Ishikawa (cell line): ENCODE data around the gene FAM171A1.

ENCODE experiments used
- CEBPB ChIP-seq: IDR thresholded peaks from 2 replicates; pipeline ENCODE4 v1.6.1; 2012
- CREB1 ChIP-seq: IDR thresholded peaks from 2 replicates; pipeline ENCODE4 v1.6.1; 2012; ENCODE audit warnings: low read depth
- EGR1 ChIP-seq: IDR thresholded peaks from 2 replicates; pipeline ENCODE4 v1.6.1; 2012
- EP300 ChIP-seq: IDR thresholded peaks from 2 replicates; pipeline ENCODE4 v1.6.1; 2012; ENCODE audit warnings: borderline replicate concordance
- FOXM1 ChIP-seq: IDR thresholded peaks from 2 replicates; pipeline ENCODE4 v1.6.1; 2012; ENCODE audit warnings: low read depth, borderline replicate concordance
- MAX ChIP-seq: IDR thresholded peaks from 2 replicates; pipeline ENCODE4 v1.6.1; 2012
- NFIC ChIP-seq: IDR thresholded peaks from 2 replicates; pipeline ENCODE4 v1.6.1; 2012
- RAD21 ChIP-seq: IDR thresholded peaks from 2 replicates; pipeline ENCODE4 v1.6.1; 2012; ENCODE audit warnings: low read depth
- TAF1 ChIP-seq: IDR thresholded peaks from 2 replicates; pipeline ENCODE4 v1.6.1; 2012; ENCODE audit warnings: low read depth, mild to moderate bottlenecking
- TCF12 ChIP-seq: IDR thresholded peaks from 2 replicates; pipeline ENCODE4 v1.6.1; 2012; ENCODE audit warnings: low read depth
- TEAD4 ChIP-seq: IDR thresholded peaks from 2 replicates; pipeline ENCODE4 v1.6.1; 2012
- USF1 ChIP-seq: IDR thresholded peaks from 2 replicates; pipeline ENCODE4 v1.6.1; 2012
- YY1 ChIP-seq: IDR thresholded peaks from 2 replicates; pipeline ENCODE4 v1.6.1; 2012; ENCODE audit warnings: low read depth
- ZBTB7A ChIP-seq: IDR thresholded peaks from 2 replicates; pipeline ENCODE4 v1.6.1; 2012; ENCODE audit warnings: low read depth
- TF ChIP-seq, protein P1 (sequence below): IDR thresholded peaks from 2 replicates; pipeline ENCODE4 v1.6.1; 2012; ENCODE audit warnings: low read depth, mild to moderate bottlenecking

The FAM171A1 gene

DNA sequence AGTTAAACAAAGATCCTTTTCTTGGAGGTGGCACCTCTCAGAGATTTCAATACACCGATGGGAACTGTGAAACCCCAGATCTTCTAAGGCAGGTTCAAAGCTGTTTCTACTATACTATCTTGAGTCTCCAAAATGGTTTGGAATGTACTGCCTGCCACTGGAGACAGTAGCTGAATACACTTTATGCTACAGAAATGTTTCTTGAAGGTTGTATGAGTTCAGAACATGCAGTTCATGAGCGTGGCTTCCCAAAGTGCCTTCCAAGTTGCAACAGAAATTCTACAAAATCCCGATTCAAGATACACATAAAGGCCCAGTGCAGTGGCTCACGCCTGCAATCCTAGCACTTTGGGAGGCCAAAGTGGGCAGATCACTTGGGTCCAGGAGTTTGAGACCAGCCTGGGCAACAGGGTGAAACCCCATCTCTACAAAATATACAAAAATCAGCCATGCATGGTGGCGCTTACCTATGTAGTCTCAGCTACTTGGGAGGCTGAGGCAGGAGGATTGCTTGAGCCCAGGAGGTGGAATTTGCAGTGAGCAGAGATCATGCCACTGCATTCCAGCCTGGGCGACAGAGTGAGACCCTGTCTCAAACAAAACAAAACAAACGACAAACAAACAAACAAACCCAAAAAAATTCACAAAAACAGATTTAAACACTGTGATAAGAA, 36.3 kb downstream of the FAM171A1 start:
- TF ChIP-seq RAD21 (no peak), CEBPB (no peak), FOXM1 (no peak), TCF12 (no peak), CREB1 (no peak), TEAD4 (no peak), USF1 (no peak), EGR1 (no peak), ZBTB7A (no peak), TAF1 (no peak)
- TF ChIP-seq, protein P1, sequence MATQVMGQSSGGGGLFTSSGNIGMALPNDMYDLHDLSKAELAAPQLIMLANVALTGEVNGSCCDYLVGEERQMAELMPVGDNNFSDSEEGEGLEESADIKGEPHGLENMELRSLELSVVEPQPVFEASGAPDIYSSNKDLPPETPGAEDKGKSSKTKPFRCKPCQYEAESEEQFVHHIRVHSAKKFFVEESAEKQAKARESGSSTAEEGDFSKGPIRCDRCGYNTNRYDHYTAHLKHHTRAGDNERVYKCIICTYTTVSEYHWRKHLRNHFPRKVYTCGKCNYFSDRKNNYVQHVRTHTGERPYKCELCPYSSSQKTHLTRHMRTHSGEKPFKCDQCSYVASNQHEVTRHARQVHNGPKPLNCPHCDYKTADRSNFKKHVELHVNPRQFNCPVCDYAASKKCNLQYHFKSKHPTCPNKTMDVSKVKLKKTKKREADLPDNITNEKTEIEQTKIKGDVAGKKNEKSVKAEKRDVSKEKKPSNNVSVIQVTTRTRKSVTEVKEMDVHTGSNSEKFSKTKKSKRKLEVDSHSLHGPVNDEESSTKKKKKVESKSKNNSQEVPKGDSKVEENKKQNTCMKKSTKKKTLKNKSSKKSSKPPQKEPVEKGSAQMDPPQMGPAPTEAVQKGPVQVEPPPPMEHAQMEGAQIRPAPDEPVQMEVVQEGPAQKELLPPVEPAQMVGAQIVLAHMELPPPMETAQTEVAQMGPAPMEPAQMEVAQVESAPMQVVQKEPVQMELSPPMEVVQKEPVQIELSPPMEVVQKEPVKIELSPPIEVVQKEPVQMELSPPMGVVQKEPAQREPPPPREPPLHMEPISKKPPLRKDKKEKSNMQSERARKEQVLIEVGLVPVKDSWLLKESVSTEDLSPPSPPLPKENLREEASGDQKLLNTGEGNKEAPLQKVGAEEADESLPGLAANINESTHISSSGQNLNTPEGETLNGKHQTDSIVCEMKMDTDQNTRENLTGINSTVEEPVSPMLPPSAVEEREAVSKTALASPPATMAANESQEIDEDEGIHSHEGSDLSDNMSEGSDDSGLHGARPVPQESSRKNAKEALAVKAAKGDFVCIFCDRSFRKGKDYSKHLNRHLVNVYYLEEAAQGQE, result no peak

DNA sequence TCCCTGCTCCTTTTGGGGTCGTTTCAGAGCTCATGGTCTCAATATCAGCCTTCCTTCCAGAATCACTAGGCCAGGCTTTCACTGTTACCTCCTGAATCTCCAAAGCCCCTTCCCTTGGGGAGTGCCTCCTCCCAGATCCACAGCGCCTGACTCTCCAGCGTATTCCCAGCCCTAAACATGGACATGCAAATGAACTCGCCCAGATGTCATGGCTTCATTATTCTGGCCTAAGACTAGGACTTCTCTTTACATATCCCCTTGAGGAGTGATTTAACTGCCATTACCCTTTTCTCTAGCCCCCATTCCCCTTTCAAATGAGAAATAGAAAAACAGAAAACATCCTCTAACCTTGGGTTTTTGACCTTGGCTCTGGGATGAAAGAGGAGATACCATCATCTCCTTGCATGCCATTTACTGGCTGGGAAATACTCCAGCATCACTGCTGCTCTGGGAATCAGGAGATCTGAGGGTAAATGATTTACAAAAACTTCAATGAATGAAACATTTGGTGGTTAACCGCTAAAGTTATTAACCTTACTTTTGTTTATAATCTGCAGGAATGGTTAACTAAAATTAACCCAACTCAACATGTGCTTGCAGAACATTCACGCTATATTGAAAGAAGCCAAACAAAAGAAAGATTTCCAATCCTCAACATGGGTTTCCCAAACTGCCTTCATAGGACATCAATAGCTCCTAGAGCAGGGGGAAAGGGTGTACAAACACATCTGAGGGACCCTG, 37.0 kb downstream of the FAM171A1 start:
- no peak for TF ChIP-seq EP300
- no peak for TF ChIP-seq ZBTB7A
- TF ChIP-seq, protein P1, result no peak
- no peak for TF ChIP-seq RAD21
- no peak for TF ChIP-seq TCF12
- no peak for TF ChIP-seq MAX
- no peak for TF ChIP-seq USF1
- TF ChIP-seq CEBPB, result no peak
- no peak for TF ChIP-seq CREB1
- TF ChIP-seq FOXM1, result no peak
- TF ChIP-seq TEAD4, result no peak
- TF ChIP-seq NFIC, result no peak

DNA sequence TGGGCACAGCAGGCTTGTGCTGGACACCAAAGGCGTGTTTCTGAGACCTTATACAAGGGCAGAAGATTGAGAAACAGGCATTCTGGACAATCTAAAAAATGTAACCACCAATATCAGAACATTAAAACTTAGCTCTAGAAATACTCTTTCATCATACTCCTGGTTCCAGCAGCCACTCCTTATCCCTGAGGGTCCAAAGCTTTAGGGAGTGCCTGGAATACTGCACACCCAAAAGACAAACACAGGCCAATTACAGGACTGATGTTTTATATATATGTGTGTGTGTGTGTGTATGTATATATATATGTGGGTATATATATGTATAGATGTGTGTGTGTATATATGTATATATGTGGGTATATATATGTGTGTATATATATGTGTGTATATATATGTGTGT, 39.6 kb downstream of the FAM171A1 start:
- no peak for TF ChIP-seq RAD21
- TF ChIP-seq EP300, result no peak
- no peak for TF ChIP-seq MAX
- TF ChIP-seq USF1, result no peak
- no peak for TF ChIP-seq NFIC
- no peak for TF ChIP-seq ZBTB7A
- TF ChIP-seq, protein P1, result no peak

DNA sequence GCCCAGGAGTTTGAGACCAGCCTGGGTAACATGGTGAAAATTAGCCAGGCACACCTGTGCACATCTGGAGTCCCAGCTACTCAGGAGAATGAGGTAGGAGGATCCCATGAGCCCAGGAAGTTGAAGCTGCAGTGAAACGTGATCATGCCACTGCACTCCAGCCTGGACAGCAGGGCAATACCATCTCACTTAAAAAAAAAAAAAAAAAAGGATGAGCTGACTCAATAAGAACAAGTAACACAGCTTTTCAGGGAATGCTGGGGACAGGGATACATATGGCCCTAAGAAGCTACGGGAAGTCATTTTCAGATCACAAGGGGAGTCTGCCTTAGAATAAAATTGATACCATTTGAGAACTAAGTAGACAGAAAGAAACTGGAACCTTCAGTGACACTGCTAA, 41.7 kb downstream of the FAM171A1 start:
- TF ChIP-seq CEBPB (no peak), TCF12 (no peak), CREB1 (no peak), TAF1 (no peak), EGR1 (no peak), TEAD4 (no peak), EP300 (no peak), MAX (no peak), USF1 (no peak), YY1 (no peak), NFIC (no peak)
